IMR-90 (cell line): Measurements from ENCODE around the gene MRPL57.

Experiments used
- CHD1 ChIP-seq: IDR thresholded peaks from 2 replicates; pipeline ENCODE4 v1.6.1; 2012; ENCODE audit warnings: low read depth, low read length, improper control_type of control experiment
- RFX5 ChIP-seq: IDR thresholded peaks from 2 replicates; pipeline ENCODE4 v1.8.0; 2012; ENCODE audit warnings: low read depth, mild to moderate bottlenecking, low read length, moderate library complexity
- SMC3 ChIP-seq: fragments of 150-350 bp; IDR thresholded peaks from 2 replicates; pipeline ENCODE4 v1.6.1; 2016; ENCODE audit warnings: low read depth, mild to moderate bottlenecking, antibody characterized with exemption, low read length, moderate library complexity
- TF ChIP-seq, protein P1 (sequence below): conservative IDR thresholded peaks from 2 replicates; pipeline ENCODE4 v1.5.1; 2012; ENCODE audit warnings: mild to moderate bottlenecking, low read depth, low read length, improper control_type of control experiment

- TF ChIP-seq RFX5, result no peak
- TF ChIP-seq SMC3, result no peak
- TF ChIP-seq, protein P1, sequence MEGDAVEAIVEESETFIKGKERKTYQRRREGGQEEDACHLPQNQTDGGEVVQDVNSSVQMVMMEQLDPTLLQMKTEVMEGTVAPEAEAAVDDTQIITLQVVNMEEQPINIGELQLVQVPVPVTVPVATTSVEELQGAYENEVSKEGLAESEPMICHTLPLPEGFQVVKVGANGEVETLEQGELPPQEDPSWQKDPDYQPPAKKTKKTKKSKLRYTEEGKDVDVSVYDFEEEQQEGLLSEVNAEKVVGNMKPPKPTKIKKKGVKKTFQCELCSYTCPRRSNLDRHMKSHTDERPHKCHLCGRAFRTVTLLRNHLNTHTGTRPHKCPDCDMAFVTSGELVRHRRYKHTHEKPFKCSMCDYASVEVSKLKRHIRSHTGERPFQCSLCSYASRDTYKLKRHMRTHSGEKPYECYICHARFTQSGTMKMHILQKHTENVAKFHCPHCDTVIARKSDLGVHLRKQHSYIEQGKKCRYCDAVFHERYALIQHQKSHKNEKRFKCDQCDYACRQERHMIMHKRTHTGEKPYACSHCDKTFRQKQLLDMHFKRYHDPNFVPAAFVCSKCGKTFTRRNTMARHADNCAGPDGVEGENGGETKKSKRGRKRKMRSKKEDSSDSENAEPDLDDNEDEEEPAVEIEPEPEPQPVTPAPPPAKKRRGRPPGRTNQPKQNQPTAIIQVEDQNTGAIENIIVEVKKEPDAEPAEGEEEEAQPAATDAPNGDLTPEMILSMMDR, result no peak
- TF ChIP-seq CHD1, result no peak
Measured at GRCh38 chr13:21171420-21171819, 5.0 kb upstream of the MRPL57 start.
